Hypothalamus (tissue), 51 donors: ENCODE data around the gene FMN1.

Source experiments
- DNase-seq, 51 donors: peaks; one replicate each; lab custom pipeline; 2025; lab: John Stamatoyannopoulos, UW

FMN1 gene

DNA sequence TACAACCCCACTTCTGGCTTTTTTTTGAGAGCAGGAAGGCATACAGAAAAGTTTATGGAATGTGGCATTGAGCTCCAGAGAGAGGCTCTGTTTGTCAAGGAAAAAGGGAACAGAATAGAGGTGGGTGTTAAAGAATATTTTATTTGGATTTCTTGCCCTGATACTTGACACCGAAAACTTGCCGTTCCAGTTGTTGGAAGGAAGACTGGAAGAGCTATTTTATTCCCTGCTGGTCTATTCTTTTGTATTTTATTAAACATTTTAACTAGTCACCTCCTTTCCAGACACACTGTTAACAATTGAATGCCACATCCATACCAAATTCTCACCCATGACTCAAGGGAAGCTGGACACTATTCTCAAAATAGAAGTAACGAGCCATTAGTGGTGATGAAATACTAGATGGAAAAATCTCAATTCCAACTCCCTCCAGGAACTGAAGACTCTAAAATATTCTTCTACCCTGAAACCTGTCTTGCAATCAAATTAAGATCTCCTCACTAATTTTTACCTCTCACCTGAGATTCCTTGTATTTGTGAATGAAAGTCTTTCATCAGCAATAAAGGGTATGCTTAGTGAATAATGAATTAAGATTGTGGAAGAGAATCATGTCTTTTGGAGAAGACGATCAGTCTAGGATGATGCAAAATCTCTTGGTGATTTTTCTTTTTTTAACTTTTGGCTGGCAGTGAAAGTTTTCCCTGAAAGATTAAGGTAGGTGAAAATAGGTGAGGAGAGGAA, 448.2 kb downstream of the FMN1 start:
- no peak for DNase-seq

GRCh38 chr15:32743411-32744140, 450.9 kb downstream of the FMN1 start:
- no peak for DNase-seq

DNA sequence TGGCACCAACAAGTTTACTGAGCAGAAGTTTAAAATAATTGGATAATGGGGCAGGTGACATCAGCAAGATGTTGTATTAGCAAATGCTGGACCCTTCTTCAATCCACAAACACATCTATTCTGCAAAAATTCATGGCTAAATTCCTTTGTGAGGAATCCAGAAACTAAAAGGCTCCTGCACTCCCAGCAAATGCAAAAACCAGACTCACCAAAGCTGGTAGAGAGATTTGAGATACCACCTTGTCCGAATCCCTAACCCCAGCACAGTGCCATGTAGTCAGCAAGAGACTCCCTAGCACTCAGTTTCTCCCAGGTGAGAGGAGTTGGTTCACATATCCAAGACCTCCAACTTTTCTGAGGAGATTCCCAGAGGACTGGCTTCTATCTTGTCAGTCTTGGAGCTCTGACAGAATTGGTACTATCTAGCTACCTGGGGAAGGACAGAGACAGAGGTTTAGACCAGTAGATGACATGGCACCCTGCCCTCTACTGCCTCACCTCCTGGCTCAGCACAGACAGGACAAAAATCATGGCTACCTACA, 454.9 kb downstream of the FMN1 start:
- DNase-seq, result no peak

DNA sequence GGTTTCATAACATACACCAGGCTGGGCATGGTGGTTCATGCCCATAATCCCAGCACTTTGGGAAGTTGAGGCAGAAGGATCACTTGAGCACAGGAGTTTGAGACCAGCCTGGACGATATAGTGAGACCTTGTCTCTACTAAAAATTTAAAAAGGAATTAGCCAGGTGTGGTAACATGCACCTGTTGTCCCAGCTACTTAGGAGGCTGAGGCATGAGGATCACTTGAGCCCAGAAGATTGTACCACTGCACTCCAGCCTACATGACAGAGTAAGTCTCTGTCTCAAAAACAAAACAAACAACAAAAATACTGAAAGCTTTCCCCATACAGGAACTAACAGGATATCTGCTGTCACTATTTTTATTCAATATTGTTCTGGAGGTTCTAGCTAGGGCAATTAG, 455.8 kb downstream of the FMN1 start:
- no peak for DNase-seq

- DNase-seq, result no peak
These were observed 457.2 kb downstream of the FMN1 start for GRCh38 chr15:32737304-32737703.

DNA sequence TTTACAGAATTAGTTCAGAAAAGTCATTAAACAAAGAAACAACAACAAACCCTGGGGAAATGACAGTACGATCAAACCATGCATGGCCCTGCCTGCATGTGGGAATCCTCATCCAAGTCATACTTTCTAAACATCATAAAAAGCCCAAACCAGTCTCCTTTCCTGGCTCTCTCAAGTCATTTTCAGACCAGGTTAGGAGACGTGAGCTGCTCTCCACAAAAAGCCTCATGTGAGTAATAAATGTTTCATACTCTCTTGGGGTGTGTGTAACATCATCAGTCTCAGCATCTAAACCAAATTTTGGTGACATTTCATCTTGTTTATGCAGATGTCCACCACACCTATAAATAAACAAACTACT, 457.8 kb downstream of the FMN1 start:
- no peak for DNase-seq

DNA sequence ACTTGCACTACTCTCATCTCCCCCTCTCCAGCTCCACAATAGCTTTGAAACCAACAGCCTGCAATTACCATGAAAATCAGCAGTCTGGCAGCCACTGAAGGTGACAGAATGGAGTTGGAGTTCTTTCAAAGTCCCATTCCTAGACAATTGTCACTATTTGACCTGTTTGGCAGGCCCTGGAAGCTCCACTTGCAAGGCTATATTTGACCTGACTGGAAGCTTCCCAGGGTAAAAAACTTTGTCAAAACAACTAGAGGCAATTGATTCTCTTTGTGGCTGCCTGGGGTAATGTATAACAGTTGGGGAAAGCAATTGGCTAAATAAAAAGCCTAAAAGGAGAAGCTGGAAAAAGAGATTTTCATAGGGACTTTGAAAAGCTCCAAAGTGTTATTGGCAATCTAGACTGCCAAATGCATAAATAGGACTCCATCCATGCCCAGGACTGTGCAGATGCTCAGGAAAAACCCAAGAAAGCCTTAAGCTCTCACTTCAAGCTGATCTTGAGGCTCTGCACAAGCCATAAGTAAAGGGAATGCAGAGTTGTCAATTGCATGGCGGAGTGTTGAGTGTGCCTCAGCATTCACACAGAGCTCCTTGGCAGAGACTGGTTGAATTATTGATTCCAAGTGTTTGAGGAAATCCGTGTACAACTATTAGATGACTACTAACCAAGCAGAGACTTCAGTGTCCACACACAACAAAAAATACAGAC, 458.4 kb downstream of the FMN1 start:
- no peak for DNase-seq

- DNase-seq, result no peak
These were observed 461.2 kb downstream of the FMN1 start for GRCh38 chr15:32733281-32733680.

DNA sequence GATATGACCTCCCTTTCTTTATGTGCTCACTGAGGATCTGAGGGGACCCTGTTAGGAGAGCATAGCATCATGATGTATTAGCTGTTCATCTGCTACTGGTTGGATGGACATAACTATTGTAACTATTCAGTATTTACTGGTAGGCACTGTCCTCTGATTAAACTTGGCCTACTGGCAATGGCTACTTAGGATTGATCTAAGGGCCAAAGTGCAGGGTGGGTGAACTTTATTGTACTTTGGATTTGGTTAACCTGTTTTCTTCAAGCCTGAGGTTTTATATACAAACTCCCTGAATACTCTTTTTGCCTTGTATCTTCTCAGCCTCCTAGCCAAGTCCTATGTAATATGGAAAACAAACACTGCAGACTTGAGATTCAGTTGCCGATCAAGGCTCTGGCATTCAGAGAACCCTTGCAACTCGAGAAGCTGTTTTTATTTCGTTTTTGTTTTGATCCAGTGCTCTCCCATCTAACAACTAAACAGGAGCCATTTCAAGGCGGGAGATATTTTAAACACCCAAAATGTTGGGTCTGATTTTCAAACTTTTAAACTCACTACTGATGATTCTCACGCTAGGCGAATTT, 461.8 kb downstream of the FMN1 start:
- no peak for DNase-seq

GRCh38 chr15:32730677-32731654, 463.5 kb downstream of the FMN1 start:
- peak in 1 of 51 donors; percentile 11 for DNase-seq

GRCh38 chr15:32729700-32730395, 464.7 kb downstream of the FMN1 start:
- no peak for DNase-seq

DNA sequence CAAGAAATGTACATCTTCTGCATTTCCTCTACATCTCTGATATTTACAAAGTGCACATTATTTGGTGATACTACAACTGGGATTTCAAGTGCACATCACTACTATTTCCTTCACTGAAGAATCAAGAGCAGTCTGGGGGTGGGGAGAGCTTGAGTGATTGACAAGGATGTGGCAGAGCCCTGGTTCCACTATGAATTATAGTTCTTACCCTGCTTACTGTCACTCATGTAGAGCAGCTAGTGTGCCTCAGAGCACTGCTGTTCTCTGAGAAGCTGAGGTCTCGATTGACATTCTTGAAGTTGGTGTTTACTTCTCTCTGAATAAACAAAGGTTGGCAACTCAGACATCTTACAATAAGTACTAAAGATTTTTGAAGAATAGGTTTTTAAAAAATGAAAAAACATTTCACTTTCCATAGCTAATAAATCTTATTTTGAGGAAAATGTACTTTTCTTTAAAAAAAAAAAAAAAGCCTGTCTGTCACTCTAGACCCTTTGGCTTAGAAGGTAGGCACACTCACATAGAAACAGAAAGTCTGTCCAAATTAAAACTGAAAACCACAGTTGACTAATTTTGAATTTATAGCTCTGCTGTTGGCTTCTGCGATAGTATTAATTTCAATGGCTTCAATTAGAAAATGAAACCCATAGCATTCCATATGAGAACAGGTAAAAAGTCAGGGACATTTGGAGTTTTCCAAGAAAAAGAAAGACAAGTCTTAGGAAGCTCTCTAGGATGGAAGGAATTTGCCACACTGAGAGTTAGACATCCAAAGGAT, 471.2 kb downstream of the FMN1 start:
- no peak for DNase-seq

- DNase-seq, result no peak
These were observed 472.4 kb downstream of the FMN1 start for GRCh38 chr15:32722136-32722535.

DNA sequence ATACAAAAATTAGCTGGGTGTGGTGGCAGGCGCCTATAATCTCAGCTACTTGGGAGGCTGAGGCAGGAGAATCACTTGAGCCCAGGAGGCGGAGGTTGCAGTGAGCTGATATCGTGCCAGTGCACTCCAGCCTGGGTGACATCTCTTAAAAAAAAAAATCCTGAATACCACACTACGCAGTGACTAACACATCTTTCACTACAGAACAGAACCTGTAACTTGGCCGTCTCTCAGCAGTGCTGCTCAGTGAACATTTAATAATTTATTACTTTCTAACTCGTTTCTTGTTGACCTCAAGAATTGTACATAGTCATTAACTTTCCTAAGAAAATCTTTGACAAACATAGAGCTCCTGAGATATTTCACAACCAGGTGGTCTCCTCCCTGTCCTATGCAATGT, 472.9 kb downstream of the FMN1 start:
- no peak for DNase-seq

- peak in 8 of 51 donors; percentile 9 to 36 (median 32) for DNase-seq
These were observed 475.4 kb downstream of the FMN1 start for GRCh38 chr15:32718821-32719716.

GRCh38 chr15:32718227-32718820, 476.2 kb downstream of the FMN1 start:
- DNase-seq, result peak in 3 of 51 donors; percentile 11 to 32 (median 27)
